ENCODE measurements around the gene VWA3A. TPM values are rescaled to one million over a fixed set of nuclear protein-coding genes. Genes with fewer than 3 reads are reported as not detected.

VWA3A gene
- total RNA-seq, 2 experiments from 2014 or later: not detected

DNA sequence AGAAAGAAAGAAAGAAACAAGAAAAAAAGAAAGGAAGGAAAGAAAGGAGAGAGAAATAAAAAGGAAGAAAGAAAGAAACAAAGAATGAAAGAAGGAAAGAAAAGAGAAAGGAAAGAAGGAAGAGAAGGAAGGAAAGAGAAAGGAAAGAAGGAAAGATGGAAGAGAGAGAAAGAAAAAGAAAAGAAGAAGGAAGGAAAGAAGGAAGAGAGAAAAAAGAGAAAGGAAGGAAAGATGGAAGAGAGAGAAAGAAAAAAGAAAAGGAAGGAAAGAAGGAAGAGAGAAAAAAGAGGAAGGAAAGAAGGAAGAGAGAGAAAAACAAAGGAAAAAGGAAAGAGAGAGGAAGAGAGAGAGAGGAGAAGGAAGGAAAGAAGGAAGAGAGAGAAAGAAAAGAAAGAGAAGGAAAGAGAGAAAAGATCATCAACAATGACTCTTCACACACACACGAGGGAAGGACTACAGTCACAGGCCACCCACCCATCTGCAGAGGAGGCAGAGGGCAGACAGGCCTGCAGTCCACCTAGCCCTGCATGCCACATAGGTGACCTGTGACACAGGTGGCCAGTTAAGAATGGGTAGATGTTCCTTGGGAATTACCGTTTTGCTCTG lies 23.9 kb downstream of the VWA3A start:
- no peaks in the 10 kb centered on the region for H3K4me1 ChIP-seq (ENCODE audit: insufficient read depth, low read length, poor library complexity, severe bottlenecking)
- no peaks in the 10 kb centered on the region for H4K20me1 ChIP-seq (ENCODE audit: insufficient read depth, low read length)
- H3K36me3 ChIP-seq (ENCODE audit: insufficient read depth, low read length): no peaks in the 10 kb centered on the region
- H3K27ac ChIP-seq (ENCODE audit: low read depth, low read length, poor library complexity, severe bottlenecking): no peak overlapping the region
- H3K9me3 ChIP-seq (ENCODE audit: low read length): no peaks in the 10 kb centered on the region
- no peak overlapping the region for H3K4me3 ChIP-seq (ENCODE audit: low read depth, low read length, poor library complexity, severe bottlenecking)
- no peak overlapping the region for H3K4me2 ChIP-seq (ENCODE audit: low read length)
- POLR2A ChIA-PET: no interaction called here
- CTCF ChIA-PET (ENCODE audit: unreplicated experiment): no interaction called here
- no peak overlapping the region for H2AFZ ChIP-seq (ENCODE audit: low read length)
- no TSS peak for BruUV-seq (replicated peaks)
- H3K79me2 ChIP-seq (ENCODE audit: insufficient read depth, low read depth, low read length): no peaks in the 10 kb centered on the region
- TF ChIP-seq, protein P1, sequence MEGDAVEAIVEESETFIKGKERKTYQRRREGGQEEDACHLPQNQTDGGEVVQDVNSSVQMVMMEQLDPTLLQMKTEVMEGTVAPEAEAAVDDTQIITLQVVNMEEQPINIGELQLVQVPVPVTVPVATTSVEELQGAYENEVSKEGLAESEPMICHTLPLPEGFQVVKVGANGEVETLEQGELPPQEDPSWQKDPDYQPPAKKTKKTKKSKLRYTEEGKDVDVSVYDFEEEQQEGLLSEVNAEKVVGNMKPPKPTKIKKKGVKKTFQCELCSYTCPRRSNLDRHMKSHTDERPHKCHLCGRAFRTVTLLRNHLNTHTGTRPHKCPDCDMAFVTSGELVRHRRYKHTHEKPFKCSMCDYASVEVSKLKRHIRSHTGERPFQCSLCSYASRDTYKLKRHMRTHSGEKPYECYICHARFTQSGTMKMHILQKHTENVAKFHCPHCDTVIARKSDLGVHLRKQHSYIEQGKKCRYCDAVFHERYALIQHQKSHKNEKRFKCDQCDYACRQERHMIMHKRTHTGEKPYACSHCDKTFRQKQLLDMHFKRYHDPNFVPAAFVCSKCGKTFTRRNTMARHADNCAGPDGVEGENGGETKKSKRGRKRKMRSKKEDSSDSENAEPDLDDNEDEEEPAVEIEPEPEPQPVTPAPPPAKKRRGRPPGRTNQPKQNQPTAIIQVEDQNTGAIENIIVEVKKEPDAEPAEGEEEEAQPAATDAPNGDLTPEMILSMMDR (conservative IDR thresholded peaks at IDR 0.05; ENCODE audit: low read length): no peak
- TF ChIP-seq EZH2phosphoT487 (IDR thresholded peaks at IDR 0.05; ENCODE audit: borderline replicate concordance, low read depth, low read length): no peak
- no peak for DNase-seq (ENCODE audit: low spot score)
- no peaks in the 10 kb centered on the region for H3K9me2 ChIP-seq (ENCODE audit: insufficient read depth, low read length)
- intact Hi-C loops (cut with micrococcal nuclease; ENCODE audit: unreplicated experiment): no loop called here

- intact Hi-C loops (cut with micrococcal nuclease; ENCODE audit: unreplicated experiment): no loop called here
- DNase-seq (ENCODE audit: low spot score): no peak
- no peak overlapping the region for H3K4me2 ChIP-seq (ENCODE audit: low read length)
- no TSS peak for BruUV-seq (replicated peaks)
- CTCF ChIA-PET (ENCODE audit: unreplicated experiment): no interaction called here
- POLR2A ChIA-PET: no interaction called here
- no peaks in the 10 kb centered on the region for H3K9me3 ChIP-seq (ENCODE audit: low read length)
- no peak overlapping the region for H3K4me3 ChIP-seq (ENCODE audit: low read depth, low read length, poor library complexity, severe bottlenecking)
- no peaks in the 10 kb centered on the region for H3K79me2 ChIP-seq (ENCODE audit: insufficient read depth, low read depth, low read length)
- H4K20me1 ChIP-seq (ENCODE audit: insufficient read depth, low read length): no peaks in the 10 kb centered on the region
- H3K27ac ChIP-seq (ENCODE audit: low read depth, low read length, poor library complexity, severe bottlenecking): no peak overlapping the region
- H2AFZ ChIP-seq (ENCODE audit: low read length): no peak overlapping the region
- no peaks in the 10 kb centered on the region for H3K4me1 ChIP-seq (ENCODE audit: insufficient read depth, low read length, poor library complexity, severe bottlenecking)
- no peaks in the 10 kb centered on the region for H3K36me3 ChIP-seq (ENCODE audit: insufficient read depth, low read length)
- TF ChIP-seq, protein P1 (conservative IDR thresholded peaks at IDR 0.05; ENCODE audit: low read length): no peak
- TF ChIP-seq EZH2phosphoT487 (IDR thresholded peaks at IDR 0.05; ENCODE audit: borderline replicate concordance, low read depth, low read length): no peak
- no peaks in the 10 kb centered on the region for H3K9me2 ChIP-seq (ENCODE audit: insufficient read depth, low read length)
Measured at GRCh38 chr16:22117609-22118008, 25.3 kb downstream of the VWA3A start.

DNA sequence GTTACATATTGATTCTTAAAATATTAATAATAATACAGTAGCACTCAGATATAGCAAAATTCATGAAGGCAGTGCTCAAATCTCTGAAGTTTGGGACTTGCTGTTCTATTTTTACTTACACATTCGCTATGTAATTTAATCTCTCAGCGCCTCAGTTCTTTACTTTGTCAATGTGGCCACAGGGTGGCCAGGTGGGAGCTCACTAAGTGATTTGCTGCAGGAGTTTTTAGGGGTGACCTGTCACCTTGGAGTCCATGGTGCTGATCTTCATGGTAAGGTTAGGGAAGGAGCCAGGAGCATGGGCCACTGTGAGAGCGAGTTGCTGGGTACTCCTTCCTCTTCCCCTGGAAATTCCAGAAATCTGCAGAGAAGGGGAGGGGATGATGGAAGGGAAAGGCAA lies 28.1 kb downstream of the VWA3A start:
- POLR2A ChIA-PET: interaction anchor here (1.7 kb wide), 1 partner anchor 42 kb away, joined by 5 read pairs; no protein-coding TSS in a partner anchor

More for the DNA sequence above, 28.1 kb downstream of the VWA3A start:
- Histone ChIP-seq H3K4me3 (ENCODE audit: low read depth, low read length, poor library complexity, severe bottlenecking) (no peak overlapping the region), H3K4me2 (ENCODE audit: low read length) (no peak overlapping the region), H3K79me2 (ENCODE audit: insufficient read depth, low read depth, low read length) (no peaks in the 10 kb centered on the region), H3K9me2 (ENCODE audit: insufficient read depth, low read length) (no peaks in the 10 kb centered on the region), H3K36me3 (ENCODE audit: insufficient read depth, low read length) (no peaks in the 10 kb centered on the region), H4K20me1 (ENCODE audit: insufficient read depth, low read length) (no peaks in the 10 kb centered on the region), H3K9me3 (ENCODE audit: low read length) (no peaks in the 10 kb centered on the region), H2AFZ (ENCODE audit: low read length) (no peak overlapping the region), H3K27ac (ENCODE audit: low read depth, low read length, poor library complexity, severe bottlenecking) (no peak overlapping the region), H3K4me1 (ENCODE audit: insufficient read depth, low read length, poor library complexity, severe bottlenecking) (no peaks in the 10 kb centered on the region)
- no peak for TF ChIP-seq EZH2phosphoT487 (IDR thresholded peaks at IDR 0.05; ENCODE audit: borderline replicate concordance, low read depth, low read length)
- TF ChIP-seq, protein P1 (conservative IDR thresholded peaks at IDR 0.05; ENCODE audit: low read length): 0 out of 2 replicates have a peak, but pooled peaks have one; percentile 20
- BruUV-seq (replicated peaks): no TSS peak
- intact Hi-C loops (cut with micrococcal nuclease; ENCODE audit: unreplicated experiment): no loop called here
- CTCF ChIA-PET (ENCODE audit: unreplicated experiment): no interaction called here
- no peak for DNase-seq (ENCODE audit: low spot score)
